Central memory CD8-positive, alpha-beta T cell (primary cell): ENCODE data around the gene S100A13.

Source experiments
- ATAC-seq: fragments of 150-1000 bp; cut with Tn5 transposase; replicated peaks from 2 replicates; pipeline ENCODE4 v1.10.0; 2022; ENCODE audit warnings: mild to moderate bottlenecking, moderate FRiP score, moderate number of reproducible peaks; ENCODE audit not compliant: poor library complexity, severe bottlenecking; ENCODE audit errors: extremely low read depth
- DNase-seq, 2 donors: peaks; one replicate each; pipeline ENCODE4 v3.0.0; 2021; ENCODE audit warnings: low spot score in 2 of 2
- H3K27ac Mint-ChIP-seq: one replicate; pipeline ENCODE4 v1.8.0; 2022; ENCODE audit warnings: low read depth, mild to moderate bottlenecking, moderate library complexity, mixed read lengths
- H3K27me3 Mint-ChIP-seq: one replicate; pipeline ENCODE4 v1.8.0; 2022; ENCODE audit warnings: mixed read lengths
- H3K36me3 Mint-ChIP-seq: one replicate; pipeline ENCODE4 v1.8.0; 2022; ENCODE audit warnings: mild to moderate bottlenecking, moderate library complexity, mixed read lengths; ENCODE audit not compliant: insufficient read depth
- H3K4me1 Mint-ChIP-seq: one replicate; pipeline ENCODE4 v1.8.0; 2022; ENCODE audit warnings: mixed read lengths
- H3K4me3 Mint-ChIP-seq: one replicate; pipeline ENCODE4 v1.8.0; 2022; ENCODE audit warnings: mild to moderate bottlenecking, moderate library complexity, mixed read lengths
- H3K9me3 Mint-ChIP-seq: one replicate; pipeline ENCODE4 v1.8.0; 2022; ENCODE audit warnings: mixed read lengths

Gene S100A13

GRCh38 chr1:153614189-153614900 is 13.0 kb downstream of the S100A13 start:
- no peak for DNase-seq
- Mint-ChIP-seq H3K27me3 (peaks cover 14% of the 10 kb centered on the region), H3K4me3 (no peak overlapping the region), H3K9me3 (no peaks in the 10 kb centered on the region), H3K36me3 (peaks cover 5% of the 10 kb centered on the region), H3K4me1 (no peaks in the 10 kb centered on the region), H3K27ac (no peak overlapping the region)
- ATAC-seq: no peak

- DNase-seq (no peak), ATAC-seq (no peak)
- Mint-ChIP-seq H3K4me1 (no peaks in the 10 kb centered on the region), H3K36me3 (peaks cover 5% of the 10 kb centered on the region), H3K4me3 (no peak overlapping the region), H3K27me3 (peaks cover 14% of the 10 kb centered on the region), H3K9me3 (no peaks in the 10 kb centered on the region), H3K27ac (no peak overlapping the region)
Measured at GRCh38 chr1:153613406-153613805, 13.9 kb downstream of the S100A13 start.

- Mint-ChIP-seq H3K4me1 (no peaks in the 10 kb centered on the region), H3K27ac (no peak within 1 kb of the TSS), H3K27me3 (peaks cover 14% of the 10 kb centered on the region), H3K4me3 (no peak within 1 kb of the TSS), H3K36me3 (peaks cover 5% of the 10 kb centered on the region), H3K9me3 (no peaks in the 10 kb centered on the region)
- no peak for ATAC-seq
- no peak for DNase-seq
Measured at GRCh38 chr1:153612755-153613331, 14.5 kb downstream of the S100A13 start, which contains the start of gene S100A16. Gene S100A16, minus strand, starts transcription at chr1:153613137. Its CDS starts 4,986 bp downstream, at chr1:153608151.

GRCh38 chr1:153612111-153612754 is 15.1 kb downstream of the S100A13 start:
- no peak for ATAC-seq
- Mint-ChIP-seq H3K9me3 (no peaks in the 10 kb centered on the region), H3K4me3 (no peak overlapping the region), H3K4me1 (no peaks in the 10 kb centered on the region), H3K36me3 (peaks cover 5% of the 10 kb centered on the region), H3K27ac (no peak overlapping the region), H3K27me3 (peaks cover 14% of the 10 kb centered on the region)
- DNase-seq: no peak

- peaks cover 5% of the 10 kb centered on the region for H3K36me3 Mint-ChIP-seq
- no peaks in the 10 kb centered on the region for H3K9me3 Mint-ChIP-seq
- no peaks in the 10 kb centered on the region for H3K4me1 Mint-ChIP-seq
- no peak overlapping the region for H3K27ac Mint-ChIP-seq
- no peak overlapping the region for H3K4me3 Mint-ChIP-seq
- ATAC-seq (no peak), DNase-seq (no peak)
- H3K27me3 Mint-ChIP-seq: peaks cover 14% of the 10 kb centered on the region
Measured at GRCh38 chr1:153611356-153611755, 15.9 kb downstream of the S100A13 start.

GRCh38 chr1:153610811-153611301 is 16.4 kb downstream of the S100A13 start:
- no peaks in the 10 kb centered on the region for H3K9me3 Mint-ChIP-seq
- no peaks in the 10 kb centered on the region for H3K4me1 Mint-ChIP-seq
- peaks cover 5% of the 10 kb centered on the region for H3K36me3 Mint-ChIP-seq
- no peak for DNase-seq
- H3K4me3 Mint-ChIP-seq: no peak overlapping the region
- no peak overlapping the region for H3K27ac Mint-ChIP-seq
- H3K27me3 Mint-ChIP-seq: peaks cover 14% of the 10 kb centered on the region
- ATAC-seq: no peak

GRCh38 chr1:153610334-153610733 is 17.0 kb downstream of the S100A13 start:
- DNase-seq: no peak
- H3K27ac Mint-ChIP-seq: no peak overlapping the region
- H3K4me3 Mint-ChIP-seq: no peak overlapping the region

GRCh38 chr1:153609585-153609907 is 17.8 kb downstream of the S100A13 start:
- H3K4me3 Mint-ChIP-seq: no peak overlapping the region
- H3K27ac Mint-ChIP-seq: no peak overlapping the region
- H3K4me1 Mint-ChIP-seq: no peaks in the 10 kb centered on the region
- peaks cover 10% of the 10 kb centered on the region for H3K27me3 Mint-ChIP-seq
- no peaks in the 10 kb centered on the region for H3K9me3 Mint-ChIP-seq
- ATAC-seq (no peak), DNase-seq (no peak)
- peaks cover 5% of the 10 kb centered on the region for H3K36me3 Mint-ChIP-seq

More at GRCh38 chr1:153610334-153610733, 17.0 kb downstream of the S100A13 start:
- Mint-ChIP-seq H3K27me3 (peaks cover 14% of the 10 kb centered on the region), H3K36me3 (peaks cover 5% of the 10 kb centered on the region), H3K4me1 (no peaks in the 10 kb centered on the region), H3K9me3 (no peaks in the 10 kb centered on the region)
- no peak for ATAC-seq

- Mint-ChIP-seq H3K4me3 (no peak overlapping the region), H3K27me3 (peaks cover 4% of the 10 kb centered on the region), H3K9me3 (no peaks in the 10 kb centered on the region), H3K4me1 (no peaks in the 10 kb centered on the region), H3K36me3 (peaks cover 5% of the 10 kb centered on the region), H3K27ac (no peak overlapping the region)
- no peak for ATAC-seq
- DNase-seq: no peak
Measured at GRCh38 chr1:153608742-153609584, 18.3 kb downstream of the S100A13 start.

GRCh38 chr1:153608089-153608682 is 19.1 kb downstream of the S100A13 start:
- ATAC-seq: no peak
- no peaks in the 10 kb centered on the region for H3K9me3 Mint-ChIP-seq
- H3K4me3 Mint-ChIP-seq: no peak overlapping the region
- no peaks in the 10 kb centered on the region for H3K27me3 Mint-ChIP-seq
- no peak overlapping the region for H3K27ac Mint-ChIP-seq
- peaks cover 3% of the 10 kb centered on the region for H3K36me3 Mint-ChIP-seq
- DNase-seq: no peak
- H3K4me1 Mint-ChIP-seq: no peaks in the 10 kb centered on the region

GRCh38 chr1:153607381-153607780 is 19.9 kb downstream of the S100A13 start:
- H3K27ac Mint-ChIP-seq: no peak overlapping the region
- DNase-seq (no peak), ATAC-seq (no peak)
- no peaks in the 10 kb centered on the region for H3K4me1 Mint-ChIP-seq
- H3K36me3 Mint-ChIP-seq: peaks cover 3% of the 10 kb centered on the region
- H3K27me3 Mint-ChIP-seq: no peaks in the 10 kb centered on the region
- no peak overlapping the region for H3K4me3 Mint-ChIP-seq
- H3K9me3 Mint-ChIP-seq: no peaks in the 10 kb centered on the region

- Mint-ChIP-seq H3K9me3 (no peaks in the 10 kb centered on the region), H3K36me3 (no peaks in the 10 kb centered on the region), H3K27ac (no peak overlapping the region), H3K27me3 (no peaks in the 10 kb centered on the region), H3K4me1 (no peaks in the 10 kb centered on the region), H3K4me3 (no peak overlapping the region)
- DNase-seq (no peak), ATAC-seq (no peak)
Measured at GRCh38 chr1:153606194-153606593, 21.1 kb downstream of the S100A13 start.
